AML-193 (cell line): Measurements from ENCODE around the gene ACTL7A.
A peak's percentile ranks its signal among the peaks of the same experiment; 100 is the strongest.
"Not testable (repeated sequence)": the region's sequence is repeated elsewhere in the genome, so short reads cannot be mapped to it uniquely, and the experiment has no call there.

Experiments
- DNase-seq, 2 experiments: peaks; one replicate each; lab custom pipeline; 2025; lab: John Stamatoyannopoulos, UW

ACTL7A gene

DNA sequence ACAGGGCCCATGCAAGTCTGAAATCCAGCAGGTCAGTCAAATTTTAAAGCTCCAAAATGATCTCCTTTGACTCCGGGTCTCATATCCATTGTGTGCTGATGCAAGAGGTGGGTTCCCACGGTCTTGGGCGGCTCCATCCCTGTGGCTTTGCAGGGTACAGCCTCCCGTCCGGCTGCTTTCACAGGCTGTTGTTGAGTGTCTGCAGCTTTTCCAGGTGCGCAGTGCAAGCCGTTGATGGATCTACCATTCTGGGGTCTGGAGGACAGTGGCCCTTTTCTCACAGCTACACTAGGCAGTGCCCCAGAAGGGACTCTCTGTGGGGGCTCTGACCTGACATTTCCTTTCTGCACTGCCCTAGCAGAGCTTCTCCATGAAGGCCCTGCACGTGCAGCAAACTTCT lies 13.8 kb upstream of the ACTL7A start:
- DNase-seq, result not testable (repeated sequence)

DNA sequence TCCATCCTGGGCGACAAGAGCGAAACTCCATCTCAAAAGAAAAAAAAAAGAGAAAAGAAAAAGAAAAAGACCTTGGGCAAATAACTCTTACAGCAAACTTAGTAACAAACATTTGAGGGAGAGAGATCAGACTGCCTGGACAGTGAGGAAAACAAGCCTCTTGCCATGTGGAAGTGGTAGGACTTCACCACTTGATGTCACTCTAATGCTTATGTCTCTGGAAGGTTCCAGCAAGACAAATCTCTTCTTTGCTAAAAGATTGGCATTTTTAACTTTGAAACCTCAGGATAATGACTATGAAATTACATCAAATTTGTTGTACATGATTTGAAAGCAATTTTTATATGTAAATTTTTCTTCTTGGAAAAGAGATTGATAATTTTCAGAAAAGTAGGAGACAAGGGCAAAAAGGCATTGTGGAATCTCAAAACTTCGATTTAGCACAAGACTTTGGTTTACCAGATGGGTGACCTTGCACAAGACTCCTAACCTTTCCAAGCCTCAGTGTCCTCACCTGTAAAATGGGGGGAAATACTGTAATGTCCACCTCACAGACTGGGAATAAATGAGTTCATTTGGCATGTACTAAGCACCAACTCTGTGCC lies 11.7 kb upstream of the ACTL7A start:
- peak in 1 of 2 experiments; percentile 36 for DNase-seq

DNA sequence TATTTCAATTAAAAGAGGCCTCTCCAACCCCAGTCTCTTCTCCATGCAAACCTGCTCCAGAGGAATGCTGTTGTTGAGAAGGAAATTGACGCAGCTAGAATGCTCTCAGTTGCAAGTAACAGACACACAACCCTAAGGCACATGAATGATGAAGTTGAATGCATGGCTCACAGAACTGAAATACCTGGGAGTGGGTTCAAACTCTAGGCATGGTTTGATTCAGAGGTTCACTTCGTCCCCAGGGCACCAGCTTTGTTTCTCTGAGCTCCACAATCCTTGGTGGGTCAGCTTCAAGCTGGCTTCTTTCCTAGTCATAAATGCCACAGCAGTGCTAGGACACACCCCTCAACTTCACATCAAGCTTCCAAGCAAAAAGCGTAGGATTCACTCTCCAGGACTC lies 10.9 kb upstream of the ACTL7A start:
- DNase-seq, result no peak

DNA sequence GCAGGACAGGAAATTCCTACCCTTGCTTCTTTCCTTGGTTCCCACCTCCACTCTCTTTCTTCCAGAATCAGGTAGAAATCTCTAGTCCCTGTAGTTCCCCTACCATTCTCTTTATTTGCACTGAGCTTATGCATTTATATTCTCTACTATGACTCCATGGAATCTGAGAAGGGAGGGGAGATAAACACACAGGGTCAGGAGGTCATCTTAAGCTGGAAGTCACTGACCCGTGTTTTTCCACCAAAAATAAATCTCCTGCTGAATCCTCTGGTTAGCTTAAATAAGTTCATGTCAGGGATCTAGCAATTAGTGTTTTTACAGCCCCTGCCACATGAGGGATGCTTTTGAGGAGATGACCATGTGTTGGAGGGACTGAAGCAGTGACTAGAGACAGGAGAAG lies 10.0 kb upstream of the ACTL7A start:
- no peak for DNase-seq

DNA sequence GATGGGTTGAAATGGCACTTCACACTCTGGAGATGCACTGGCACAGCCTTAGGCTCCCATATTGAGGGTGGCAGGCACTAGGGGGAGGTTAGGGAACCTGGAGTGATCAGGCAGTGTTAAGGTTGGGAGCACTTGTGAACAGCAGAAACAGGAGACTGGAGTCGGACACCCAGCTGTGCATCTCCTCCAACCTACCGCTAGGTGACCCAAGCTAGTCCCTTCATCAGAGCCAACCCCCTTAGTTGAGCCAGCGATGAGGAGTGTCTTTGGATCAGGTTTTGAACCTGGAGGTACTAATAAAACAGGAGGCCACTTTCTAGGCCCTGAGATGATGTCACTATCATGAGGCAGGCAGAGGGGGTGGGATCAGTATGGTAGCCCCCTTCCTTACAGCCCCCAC lies 8.0 kb upstream of the ACTL7A start:
- DNase-seq, result no peak

DNA sequence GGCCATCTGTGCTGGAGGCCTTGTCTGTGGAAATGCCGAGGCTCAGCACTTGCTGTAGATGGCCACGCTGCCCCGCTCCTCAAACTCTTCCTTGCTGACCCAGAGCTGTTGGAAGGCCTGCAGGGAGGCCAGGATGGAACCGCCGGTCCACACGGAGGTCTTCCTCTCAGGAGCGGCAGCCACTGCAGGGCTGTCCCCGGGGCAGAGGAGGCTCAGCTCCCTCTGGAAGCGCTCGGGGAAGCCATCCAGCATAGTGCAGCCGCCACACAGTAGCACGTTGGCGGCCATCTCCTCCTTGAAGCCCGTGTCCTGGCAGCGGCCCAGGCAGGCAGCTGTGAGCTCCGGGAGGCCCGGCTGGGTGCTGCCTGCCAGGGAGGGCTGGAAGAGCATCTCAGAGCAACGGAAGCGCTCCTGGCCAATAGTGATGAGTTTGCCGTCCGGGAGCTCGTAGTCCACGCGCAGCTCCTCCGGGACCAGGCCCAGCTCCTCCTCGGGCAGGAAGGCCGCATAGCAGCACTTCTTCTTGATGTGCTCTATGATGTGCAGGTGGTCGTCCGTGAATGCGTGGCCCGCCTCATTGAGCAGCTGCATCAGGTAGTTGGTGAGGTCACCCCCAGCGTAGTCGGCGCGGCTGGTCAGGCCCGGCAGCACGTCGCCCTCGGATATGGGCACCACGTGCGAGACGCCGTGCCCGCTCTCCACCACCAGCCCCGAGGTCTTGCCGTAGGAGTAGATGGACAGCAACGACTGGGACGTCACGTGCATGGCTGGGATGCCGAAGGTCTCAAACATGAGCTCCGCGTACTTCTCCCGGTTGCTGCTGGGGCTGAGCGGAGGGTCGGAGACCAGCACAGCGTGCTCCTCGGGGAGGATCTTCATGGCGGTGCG lies 7.2 kb upstream of the ACTL7A start:
- DNase-seq, result no peak

DNA sequence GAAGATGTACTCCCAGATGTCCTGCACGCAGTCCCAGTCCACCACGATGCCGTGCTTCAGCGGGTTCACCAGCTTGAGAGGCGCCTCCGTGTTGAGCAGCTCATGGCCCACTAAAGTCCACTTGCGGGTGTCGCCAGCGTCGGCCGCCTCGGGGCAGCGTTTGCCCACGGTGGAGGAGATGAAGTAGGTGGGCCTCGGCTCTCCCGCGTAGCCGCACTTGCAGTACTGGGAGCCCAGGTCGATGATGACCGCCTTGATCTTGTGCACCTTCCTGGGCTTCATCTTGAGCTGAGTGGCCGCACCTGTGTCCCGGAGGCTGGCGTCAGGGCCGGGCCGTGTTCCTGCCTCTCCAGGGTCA lies 6.6 kb upstream of the ACTL7A start:
- DNase-seq, result no peak

DNA sequence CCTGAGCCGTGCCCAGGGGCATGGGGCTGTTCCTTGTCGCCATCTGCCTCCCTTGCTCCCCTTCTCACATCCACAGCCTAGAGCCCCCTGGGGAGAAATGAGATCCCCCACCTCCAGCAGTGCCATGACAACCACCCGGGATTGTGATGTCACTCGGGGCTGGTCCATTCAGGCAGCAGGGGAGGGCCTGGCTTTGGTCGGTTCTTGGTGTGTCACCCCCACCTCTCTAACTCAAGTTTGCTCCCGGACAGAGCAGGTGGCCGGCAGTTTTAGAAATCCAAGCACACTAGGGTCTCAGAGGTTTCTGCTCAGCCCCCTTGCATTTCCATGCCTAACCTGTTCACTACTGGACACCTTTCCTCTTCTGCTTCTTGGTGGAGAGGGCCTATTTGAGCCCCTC lies 6.2 kb upstream of the ACTL7A start, which contains the start of gene ACTL7B:
Gene ACTL7B (minus strand): TSS at position 99 of the 400 bp plus-strand sequence. CDS start 56 bp downstream, at position 43.
- no peak for DNase-seq

DNA sequence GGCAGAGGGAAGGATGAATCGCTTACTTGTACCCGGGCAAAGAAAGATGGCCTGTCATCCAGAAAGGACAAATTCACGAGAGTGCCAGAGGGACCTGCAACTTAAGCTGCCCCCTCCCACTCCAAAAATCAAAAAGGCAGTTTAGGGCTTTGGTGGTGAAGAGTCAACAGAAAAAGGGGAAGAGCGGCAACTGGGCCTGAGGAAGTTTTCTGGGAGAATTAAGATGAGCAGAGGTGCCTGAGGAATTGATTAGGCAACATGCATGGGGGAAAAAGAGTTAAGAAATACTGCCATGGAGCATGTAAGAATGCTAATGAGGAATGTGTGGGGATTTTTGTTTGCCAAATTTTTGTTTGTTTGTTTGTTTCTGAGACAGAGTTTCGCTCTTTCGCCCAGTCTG lies 4.5 kb upstream of the ACTL7A start:
- DNase-seq, result no peak

DNA sequence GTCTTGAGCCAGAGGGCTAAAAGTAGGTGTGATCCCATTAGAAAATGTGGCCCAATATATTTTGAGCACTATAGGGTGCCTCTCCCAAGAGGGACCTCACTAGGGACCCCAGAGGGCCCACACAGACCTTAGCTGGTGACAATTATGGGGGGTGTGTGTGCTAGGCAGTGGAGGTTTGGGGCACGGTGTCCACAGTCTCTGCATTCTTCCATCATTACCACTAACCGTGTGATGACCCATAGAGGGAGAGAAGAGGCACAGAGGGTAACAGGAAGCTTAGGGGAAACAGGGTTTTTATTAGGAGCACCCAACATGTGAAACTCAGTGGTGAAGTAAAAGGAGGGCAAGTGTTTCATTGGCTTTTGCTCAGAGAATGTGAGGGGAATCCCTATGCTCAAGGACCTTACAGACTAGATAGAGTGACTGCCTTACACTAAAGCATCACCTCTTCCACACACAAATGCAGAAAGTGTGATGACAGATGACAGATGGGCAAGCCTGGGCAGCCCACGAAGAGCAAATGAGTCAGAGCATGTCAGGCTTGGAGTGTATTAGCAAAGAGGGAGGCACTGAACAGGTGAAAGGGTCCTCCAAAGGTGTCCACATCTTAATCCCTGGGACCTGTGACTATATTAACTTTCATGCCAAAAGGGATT lies 2.5 kb upstream of the ACTL7A start:
- no peak for DNase-seq

DNA sequence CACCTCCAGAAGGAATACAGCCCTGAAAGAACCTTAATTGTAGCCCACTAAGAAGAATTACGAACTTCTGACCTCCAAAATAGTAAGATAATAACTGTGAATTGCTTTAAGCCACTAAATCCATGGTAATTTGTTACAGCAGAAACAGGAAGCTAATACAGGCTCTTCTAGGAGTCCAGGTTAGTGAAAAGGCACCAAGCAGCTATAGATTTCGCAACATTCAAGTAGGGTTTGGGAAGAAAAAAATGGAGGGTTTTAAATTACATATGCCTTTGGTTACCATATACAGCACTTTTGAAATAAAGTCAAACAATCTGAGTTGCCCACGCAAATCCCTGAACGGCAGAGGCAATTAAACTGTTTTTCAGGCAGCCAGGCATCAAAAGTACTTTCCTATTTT lies 1.7 kb upstream of the ACTL7A start:
- DNase-seq, result peak; percentile 10

DNA sequence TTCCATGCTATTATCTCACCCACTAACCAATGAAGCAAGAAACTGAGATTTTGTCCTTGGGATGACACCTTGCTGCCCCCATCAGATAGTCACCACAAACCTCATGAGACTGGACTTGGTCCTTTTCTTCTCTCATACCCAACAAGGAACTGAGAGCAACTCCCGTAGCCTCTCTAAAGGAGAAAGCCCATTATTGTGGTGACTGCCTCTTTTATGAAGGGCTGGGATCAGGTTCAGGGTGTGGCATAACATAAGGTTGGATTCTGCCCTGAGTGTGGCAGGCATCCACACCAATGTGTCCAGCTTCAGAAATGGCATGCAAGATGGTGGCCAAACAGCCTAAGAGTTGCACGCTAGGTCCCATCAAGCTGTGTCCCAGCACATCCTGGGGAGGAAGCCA lies 1.3 kb upstream of the ACTL7A start:
- no peak for DNase-seq

DNA sequence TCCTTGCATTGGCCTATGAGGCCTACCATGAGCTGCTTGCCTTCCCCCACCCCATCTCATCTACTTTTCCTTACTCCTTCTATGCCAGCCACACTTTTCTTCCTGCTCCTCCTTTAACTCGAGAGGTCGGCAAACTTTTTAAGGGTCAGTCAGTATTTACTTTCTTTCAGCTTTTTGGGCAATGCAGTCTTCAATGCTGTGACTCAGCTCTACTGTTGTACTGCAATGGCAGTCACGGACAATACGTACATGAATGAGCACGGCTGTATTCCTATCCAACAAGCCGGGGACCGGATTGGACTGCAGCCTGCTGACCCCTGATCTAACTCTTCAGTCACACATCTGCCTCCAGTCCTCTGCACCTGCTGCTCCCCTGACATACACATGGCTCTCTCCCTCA lies 602 bp upstream of the ACTL7A start:
- no peak for DNase-seq

DNA sequence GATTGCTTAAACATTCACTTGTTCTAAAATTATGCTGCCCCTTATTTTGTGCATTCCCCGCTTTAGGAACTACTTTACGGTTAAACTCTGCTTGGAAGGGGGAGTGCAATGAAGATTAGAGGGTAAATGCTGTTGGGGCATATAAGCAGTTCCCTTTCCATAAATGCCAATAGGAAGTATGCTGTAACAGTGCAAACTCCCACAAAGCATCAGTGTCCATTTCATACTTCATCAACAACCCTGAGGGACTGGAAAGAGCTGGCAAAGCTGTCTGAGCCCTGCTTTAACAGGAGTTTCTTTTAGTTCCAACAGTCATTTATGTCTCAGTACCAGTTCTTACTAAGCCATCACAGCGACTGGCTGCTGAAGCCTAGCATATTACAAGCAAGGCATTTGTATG lies 1.8 kb downstream of the ACTL7A start:
- DNase-seq, result no peak

DNA sequence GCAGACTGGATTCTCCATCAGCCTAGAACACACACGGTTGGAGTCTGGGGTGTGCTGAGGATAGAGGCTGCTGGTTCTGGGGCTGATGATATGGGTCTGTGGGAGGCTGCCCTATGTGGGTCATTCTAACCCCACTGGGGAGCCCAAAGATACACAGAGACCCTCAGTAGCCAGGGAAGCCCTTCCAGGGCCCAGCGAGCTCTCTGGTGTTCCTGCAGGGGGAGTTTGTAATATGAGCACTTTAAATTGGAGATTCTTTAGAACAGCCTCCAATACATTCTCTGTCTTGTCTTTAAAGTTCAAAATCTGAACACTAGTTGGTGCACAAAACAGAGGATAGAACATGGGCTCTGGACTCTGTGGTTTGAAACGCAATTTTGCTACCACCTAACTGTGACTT lies 2.4 kb downstream of the ACTL7A start:
- DNase-seq, result no peak

DNA sequence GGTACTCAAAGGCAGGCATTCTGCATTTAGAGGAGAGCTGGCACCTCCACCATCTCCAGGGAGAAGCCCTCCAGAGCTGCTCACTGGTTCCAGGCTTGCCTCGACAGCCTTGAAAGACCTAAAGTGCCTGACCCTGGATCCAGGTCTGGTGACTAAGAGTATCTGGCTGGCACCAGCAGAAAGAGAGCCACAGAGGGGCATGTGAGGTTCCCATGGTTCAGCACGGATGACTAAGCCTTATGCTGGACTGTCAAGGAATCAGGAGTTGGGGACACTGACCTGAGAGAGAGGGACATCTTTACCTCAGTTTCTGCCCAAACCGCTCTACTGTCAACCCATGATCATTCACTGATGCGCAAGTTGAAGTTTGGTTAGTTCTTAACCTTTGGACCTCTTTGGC lies 3.0 kb downstream of the ACTL7A start:
- DNase-seq, result no peak

DNA sequence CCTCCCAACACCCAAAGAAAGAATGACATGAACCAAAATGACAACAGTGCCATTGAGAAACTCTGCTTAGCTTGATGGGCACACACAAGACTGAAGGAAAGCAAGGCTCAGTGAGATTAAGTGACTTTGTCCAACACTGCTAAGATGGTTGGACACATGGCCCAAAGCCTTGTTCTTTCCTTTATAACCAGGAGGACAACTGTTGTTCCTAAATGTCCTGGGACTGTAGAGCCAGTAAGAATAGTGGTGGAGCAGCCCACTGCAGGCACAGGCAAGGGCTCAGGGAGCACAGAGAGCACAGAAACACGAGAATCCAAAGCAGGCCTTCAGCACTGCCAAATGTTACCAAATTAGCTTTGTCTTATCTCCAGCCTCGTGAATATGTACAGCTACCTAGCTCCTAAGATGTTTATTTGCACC lies 3.9 kb downstream of the ACTL7A start:
- no peak for DNase-seq

DNA sequence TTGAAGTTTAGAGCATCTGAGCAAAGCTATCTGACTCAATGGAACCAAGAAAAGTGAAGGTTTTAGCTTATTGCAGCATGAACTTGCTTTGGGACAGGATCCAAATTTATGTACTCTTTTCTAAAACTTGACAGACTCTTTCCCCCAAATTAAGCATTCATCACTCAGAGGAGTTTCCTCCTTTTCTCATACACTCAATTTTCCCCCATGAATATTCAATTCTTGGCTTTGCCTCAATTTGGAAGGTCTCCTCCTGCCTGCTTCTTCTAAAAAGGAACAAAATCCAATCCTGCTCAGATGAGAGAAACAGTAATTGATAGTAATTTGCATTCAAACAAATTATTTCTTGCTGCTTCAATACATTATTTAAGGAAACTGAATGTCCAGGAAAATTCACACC lies 5.0 kb downstream of the ACTL7A start:
- DNase-seq, result no peak

DNA sequence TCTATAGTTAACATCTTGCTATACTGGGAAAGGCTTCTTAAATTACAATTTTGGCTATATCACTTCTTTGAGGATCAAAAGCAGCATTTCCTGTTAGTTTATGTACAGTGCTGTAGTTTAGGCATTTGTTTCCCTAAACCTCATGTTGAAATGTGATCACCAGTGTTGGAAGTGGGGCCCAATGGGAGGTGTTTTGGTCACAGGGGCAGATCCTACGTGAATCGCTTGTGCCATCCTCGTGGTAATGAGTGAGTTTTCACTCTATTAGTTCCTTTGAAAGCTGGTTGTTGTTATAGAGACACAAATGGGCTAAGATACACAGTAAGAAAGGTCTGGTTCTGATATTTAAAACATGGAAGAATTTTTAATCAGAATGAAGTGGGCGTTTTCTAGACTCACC lies 5.8 kb downstream of the ACTL7A start:
- DNase-seq, result no peak

DNA sequence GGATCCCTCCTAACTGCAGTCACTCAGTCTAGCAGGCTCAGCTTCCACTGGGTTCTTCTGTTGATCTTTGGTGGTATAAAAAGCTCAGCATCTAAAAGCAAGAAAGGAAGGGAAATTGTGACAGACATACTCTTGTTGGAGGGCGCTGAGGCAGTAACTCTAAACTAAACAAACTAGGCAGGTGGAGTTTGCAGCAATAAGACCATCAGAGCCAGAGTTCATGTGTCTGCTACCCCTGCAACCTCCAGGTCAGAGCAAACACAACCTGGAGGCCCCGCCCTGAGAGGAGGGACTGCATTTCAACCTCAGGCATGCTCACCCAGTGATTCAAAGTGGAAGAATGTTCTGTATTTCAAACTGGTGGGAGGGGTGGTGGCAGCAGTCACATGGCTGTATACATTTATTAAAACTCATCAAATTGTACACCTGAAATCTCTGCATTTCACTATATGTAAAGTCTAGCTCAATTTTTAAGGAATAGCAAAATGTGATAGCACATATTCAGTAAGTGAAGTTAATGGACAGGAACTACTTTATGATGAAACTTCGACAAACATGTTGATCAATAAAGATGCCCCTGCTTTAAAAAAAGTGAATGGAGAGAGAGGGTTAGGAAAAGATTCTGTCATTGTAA lies 7.1 kb downstream of the ACTL7A start:
- DNase-seq, result no peak

DNA sequence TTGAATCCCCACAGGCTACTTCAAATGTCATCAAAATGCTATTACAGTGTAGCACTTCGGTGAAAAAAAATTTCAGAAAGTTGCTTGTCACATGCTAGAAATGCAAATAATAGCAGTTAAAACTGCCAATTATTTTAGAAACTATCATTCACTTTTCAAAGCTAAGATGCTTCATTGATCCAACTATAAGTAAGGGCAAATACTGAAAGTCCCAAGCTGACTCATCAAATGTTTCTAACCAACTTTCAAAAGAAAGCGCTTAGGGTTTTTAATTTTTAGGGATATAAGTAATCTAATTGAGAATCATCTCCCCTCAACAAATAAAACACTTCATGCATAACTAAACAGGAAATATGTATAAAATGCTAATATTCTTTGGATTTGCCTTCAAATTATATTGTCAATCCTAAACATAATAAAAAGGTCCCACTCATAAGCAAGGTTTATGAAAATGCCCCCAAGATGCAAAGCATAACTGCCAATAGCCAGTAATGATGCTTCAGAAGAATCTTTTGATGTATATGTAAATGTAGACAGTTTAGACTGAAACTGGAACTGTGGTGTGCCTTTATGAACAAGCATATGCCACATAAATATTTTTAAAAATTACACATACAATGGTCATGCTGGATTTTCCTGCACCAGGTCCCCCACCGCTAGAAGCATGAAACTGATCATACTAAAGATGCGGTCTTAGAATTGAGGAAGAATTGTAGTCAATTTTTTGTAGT lies 12.2 kb downstream of the ACTL7A start:
- no peak for DNase-seq

DNA sequence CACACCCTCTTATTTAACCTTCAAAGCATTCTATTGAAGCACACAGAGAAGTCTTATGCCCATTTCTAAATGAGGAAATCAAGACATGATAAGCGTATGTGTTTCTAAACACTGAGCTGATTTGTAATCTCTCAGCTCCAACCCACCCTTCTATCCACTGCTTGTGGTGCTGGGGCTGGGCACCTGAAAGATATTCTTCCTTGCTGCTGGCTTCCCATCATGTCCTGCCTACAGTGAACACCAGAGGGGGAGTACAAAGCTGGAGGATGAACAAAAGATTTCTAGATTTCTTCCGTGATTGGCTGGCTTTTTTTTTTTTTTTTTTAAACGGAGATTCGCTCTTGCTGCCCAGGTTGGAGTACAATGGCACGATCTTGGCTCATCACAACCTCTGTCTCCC lies 14.4 kb downstream of the ACTL7A start:
- DNase-seq, result no peak
